HG03196 (cell line): Measurements from ENCODE around the gene FAM180A.

Experiments used
- ATAC-seq: cut with Tn5 transposase; IDR thresholded peaks from one replicate; pipeline ENCODE4 v1.9.1; 2021; ENCODE audit not compliant: unreplicated experiment

The FAM180A gene

DNA sequence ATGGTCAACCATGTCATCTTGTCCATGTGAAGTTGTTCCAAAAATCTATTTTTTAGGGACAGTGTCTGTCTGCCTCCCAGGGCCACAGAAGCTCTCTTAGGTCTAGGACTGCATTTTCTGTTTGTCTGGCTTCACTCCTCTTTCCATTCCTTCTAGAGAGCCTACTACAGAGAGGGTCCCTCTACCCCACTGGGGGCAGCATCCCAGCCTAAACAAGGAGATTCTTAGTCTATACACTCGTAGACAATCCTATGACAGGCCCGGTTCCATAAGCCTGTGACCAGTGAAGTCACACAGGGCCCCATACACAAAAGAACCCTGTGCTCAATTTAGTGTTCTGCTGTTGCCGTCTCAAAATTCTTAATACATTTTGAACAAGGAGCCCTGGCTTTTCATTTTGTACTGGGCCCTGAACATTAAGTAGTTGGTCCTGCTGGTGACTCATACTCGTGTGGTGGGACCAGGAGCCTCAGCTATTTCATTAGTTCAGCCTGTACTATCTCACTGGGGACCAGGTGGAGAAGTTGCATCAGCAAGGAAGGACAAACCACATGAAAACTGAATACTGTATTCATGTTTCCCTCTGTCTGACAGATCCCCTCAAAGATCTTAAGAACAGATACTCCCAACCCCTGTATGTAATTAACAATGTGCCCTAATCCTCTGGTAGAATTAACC, 23.5 kb upstream of the FAM180A start:
- ATAC-seq: no peak

GRCh38 chr7:135771051-135771450, 22.4 kb upstream of the FAM180A start:
- ATAC-seq: no peak

DNA sequence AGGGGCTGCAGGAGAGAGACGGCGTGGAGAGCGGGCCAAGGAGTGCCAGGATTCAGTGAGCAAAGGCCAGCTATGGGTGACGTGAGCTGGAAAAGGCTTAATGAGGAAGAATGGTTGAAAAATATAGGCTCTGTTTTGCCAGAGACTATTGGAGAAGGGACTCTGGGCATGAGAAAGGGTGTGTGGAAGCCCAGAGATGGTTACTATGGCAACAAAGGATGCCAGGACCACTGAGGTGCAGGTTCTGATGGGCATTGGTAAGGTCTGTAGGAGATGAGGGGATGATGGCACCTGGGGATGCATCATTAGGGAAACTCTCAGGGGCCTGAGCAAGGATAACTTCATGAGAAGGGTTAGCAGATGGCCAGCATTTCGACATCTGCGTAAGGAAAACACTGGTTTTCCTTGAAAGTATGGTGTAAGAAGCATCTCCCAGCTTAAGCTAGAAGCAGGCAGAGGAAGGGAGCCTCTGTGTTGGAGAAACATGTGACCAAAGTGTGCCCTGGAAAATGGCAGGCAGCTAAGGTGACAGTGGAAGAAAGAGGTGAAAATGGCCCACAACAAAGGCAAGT, 21.6 kb upstream of the FAM180A start:
- no peak for ATAC-seq

DNA sequence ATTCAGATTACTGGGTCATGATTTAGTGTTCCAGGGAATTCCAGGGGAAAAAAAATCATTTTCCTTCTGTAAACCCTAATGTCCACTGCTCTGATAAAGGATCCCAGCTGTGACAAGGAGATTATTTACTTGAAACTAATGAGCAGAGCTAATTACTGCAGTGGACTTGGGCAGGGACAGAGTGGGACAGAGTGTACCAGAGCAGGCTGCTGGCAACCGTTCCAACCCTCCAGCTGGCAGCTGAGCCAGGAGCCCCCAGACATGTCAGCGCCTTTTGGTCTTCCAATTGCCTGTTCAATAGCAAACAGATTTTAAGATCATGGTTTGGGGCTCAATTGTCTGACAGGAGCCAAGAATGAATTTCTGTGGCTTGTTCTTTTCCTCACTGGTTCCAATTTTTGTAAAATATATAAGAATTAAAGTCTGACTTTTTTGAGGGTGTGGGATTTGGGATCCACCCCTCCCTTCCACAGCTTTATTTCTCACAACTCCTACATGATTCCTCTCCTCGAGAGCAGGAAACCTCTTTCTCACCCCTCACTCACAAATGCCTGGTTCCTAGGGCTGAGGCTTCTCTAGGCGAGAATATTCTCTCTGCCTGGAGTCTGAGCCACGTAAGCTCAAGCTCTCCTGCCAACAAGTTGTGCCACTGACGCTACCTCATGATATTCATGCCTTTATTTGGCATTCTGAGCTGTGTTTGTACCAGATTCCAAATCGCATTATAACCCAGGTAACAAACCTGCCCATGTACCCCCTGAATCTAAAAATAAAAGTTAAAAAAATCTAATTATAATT, 20.6 kb upstream of the FAM180A start:
- no peak for ATAC-seq

- ATAC-seq: no peak
These were observed 19.9 kb upstream of the FAM180A start for GRCh38 chr7:135768467-135768866.

DNA sequence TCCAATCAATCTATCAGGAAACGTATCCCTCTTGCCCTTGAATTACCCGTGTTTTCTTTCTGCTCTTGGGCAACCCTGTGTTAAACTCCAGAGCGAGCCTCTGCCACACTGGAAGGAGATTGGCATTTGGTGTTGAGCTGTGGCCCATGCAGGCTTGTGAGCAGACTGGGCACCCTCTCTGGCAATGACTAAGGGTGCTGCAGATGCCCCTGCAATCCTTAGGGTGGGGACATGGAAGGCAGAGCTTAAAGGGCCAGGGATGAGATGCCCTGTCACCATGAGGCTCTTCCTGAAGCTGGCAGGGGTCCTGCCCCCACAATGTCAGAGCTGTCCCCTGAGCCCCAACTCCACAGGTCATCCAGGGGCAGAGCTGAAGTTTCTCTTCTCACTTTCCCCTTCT, 19.5 kb upstream of the FAM180A start:
- no peak for ATAC-seq

DNA sequence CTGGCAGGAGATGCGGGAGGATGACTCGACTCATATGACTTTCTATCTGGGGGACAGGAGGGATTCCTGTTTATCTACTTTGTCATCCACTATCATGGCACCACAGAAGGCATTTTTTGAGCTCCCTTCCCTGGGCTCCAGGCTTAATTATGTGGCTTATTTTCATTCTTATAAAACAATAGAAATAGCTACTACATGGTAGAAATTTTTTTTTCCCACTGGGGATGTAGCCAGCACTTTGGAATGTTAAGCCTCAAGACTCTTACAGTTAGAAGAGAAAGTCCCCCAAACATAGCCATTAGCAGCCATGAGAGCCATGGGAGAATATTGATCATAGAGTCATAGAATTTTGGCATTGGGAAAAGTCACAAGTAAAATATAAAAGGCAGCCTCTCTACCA, 14.6 kb upstream of the FAM180A start:
- no peak for ATAC-seq

DNA sequence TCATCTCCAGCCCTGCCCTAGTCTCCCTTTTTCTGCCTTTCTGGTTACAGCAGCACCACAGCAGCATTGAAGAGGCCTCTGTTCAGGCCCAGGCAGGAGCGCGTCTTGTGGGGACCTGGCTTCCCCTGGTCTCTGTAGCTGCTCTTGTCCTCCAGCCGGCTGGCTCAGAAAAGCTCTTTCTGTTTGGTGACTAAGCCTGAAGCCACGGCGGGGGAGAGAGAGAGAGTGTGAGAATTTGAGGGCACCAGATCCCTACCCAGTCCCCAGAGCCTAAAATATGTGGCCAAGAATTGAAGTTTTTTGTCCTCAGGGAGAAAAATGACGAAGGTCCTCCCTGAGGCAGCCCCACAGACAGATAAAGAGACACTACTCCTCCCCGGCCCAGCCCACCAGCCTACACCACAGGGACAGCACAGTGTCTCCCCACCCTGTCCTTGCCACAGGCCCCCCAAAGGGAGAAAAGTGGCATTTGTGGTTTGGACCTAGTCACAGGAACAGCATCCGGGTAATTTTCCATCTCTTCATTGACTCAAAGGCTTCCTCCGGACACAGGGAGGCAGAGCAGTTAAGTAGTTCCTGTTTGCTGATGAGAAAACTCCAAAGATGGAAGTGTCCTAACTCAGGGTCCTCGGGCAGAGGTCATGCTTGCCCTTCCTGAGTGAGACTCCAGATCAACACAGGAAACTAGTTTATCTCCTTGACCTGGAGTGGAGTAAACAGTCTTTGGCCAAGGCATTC, 13.3 kb upstream of the FAM180A start:
- no peak for ATAC-seq

- ATAC-seq: no peak
These were observed 10.9 kb upstream of the FAM180A start for GRCh38 chr7:135759532-135759931.

DNA sequence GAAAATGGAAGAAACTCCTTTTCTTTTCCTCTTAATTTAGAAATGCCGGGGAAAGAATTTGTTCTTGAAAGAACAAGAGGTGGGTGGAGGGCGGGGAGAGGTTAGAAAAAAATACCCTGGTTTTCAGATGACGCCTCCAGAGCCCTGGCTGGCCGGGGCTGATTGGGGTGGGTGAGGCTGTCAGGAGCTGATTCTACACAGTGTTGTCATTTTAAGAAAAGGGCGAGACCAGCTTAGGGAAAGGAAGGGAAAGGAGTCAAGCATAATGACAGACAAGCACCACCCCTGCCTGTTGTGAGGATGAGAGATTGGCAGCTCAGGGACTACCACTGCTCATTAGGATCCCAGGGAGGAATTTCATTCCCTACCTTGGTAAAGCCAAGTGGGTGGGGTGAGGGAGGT, 9.9 kb upstream of the FAM180A start:
- ATAC-seq: no peak

DNA sequence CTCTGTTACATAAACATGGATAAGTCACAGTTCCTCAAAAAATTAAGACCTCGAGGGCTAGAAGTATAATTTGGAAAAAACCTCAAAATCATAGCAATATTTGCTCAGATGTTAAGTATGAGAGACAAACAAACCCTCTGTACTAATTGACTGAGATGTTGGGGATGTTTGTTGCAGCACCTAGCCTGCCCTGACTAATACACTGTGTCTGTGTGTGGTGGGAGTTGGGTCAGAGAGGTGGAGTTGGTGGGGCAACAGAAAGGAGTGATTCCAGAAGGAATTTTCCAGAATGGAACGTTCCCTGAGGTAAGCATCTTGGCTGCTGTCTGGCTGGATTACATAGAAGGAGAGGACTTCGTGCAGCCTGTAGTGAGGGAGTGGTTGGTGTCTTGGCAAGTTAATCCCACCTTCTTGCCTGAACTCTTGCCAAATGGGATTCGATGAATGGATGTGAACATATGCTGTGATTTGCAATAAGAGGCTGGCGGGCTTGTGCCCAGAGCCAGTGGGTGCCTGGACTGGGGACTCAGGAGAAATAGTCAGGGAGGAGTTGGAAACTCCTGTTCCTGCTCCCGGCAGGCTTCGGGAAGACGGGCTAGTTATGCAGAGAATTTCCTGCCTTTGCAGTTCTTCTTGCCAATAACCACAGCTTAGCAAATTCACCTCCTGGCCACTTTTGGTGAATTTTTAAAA, 9.3 kb upstream of the FAM180A start:
- ATAC-seq: no peak

GRCh38 chr7:135756191-135756590, 7.6 kb upstream of the FAM180A start:
- ATAC-seq: no peak

GRCh38 chr7:135755351-135755753, 6.7 kb upstream of the FAM180A start:
- no peak for ATAC-seq

GRCh38 chr7:135753616-135754413, 5.2 kb upstream of the FAM180A start:
- ATAC-seq: no peak

GRCh38 chr7:135747366-135747765, 1.2 kb downstream of the FAM180A start:
- ATAC-seq: no peak

DNA sequence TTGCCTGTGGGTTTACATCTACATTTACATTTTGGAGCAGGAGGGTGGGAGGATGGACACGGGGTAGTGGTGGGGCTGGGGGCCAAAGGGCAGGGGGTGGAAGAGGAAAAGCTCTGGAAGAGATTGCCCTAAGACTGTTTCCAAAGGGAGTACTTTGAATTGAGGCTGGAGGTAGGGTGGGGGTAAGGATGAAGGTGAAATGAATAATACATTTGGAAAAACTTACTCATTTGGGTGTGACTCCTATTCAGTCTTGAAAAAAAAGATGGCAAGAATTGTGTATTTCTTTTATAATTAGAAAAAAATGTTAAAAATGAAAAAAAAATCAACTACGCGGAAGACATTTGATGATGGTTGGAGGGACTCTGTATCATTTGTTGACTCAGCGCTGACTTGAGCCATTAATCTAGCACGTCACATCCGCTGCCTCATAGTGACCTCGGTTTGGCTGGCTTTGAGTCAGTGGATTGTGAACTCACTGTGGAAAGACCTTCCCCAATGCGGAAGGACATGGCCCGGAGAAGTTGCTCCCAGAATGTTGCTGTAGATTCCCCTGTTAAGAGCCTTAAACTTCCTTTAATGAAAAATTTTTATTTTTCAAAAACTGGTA, 2.8 kb downstream of the FAM180A start:
- no peak for ATAC-seq

- ATAC-seq: no peak
These were observed 3.5 kb downstream of the FAM180A start for GRCh38 chr7:135744938-135745702.

- ATAC-seq: no peak
These were observed 4.5 kb downstream of the FAM180A start for GRCh38 chr7:135743907-135744731.
